Measurements from ENCODE around the gene TTC9B.

TTC9B gene

GRCh38 chr19:40217934-40218890 is at the start of gene TTC9B:
Gene TTC9B (minus strand): TSS chr19:40218384. CDS start chr19:40218381, 3 bp downstream.
- DNase-seq, result no peak

DNA sequence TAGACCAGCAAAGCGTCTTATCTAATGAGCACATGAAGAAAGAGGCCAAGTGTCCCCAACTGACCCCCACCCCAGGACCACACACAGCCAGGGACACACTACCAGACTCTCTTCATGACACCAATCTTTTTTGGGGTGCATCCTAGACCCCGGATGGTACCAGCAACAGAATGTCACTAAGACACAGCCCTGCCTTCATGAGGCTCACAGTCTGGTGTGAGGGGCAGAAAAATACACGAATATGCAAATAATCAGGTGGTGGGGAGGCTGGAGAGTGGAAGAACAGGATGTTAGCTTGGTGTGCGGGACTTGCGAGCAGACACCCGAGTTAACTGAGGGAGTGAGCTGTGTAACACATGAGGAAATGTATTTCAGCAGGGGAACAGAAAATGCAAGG is 49.4 kb upstream of the TTC9B start:
- DNase-seq, result no peak

DNA sequence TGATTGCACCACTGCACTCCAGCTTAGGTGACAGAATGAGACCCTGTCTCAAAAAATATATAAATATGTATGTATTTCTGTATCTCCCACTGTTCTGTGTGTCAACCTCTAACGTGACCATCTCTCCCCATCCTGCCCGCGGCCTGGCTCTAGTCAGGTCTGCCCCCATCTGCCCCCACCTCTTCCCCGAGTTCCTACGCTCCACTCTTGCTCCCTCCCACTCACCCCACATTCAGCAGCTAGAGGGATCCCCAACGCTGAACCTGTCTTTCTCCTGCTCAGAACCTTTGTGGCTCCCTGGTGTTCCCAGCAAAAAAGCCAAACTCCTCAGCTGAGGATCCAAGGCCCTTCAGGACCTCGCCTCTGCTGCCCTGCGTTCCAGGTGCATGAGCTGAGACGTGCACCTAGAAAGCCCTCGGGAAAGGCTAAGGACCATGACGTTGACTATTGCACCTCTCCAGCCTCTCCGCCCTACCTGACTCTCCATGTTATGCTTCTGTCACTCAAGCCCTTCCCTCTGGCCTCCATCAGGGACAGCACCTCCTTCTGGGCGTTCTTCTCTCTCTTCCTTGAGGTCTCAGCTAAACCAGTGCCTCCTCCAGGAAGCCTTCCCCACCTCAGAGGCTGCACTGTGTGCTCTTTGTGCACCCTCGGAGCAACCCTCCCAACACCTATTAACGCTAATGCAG is 48.9 kb upstream of the TTC9B start:
- DNase-seq, result no peak

- no peak for DNase-seq
Measured at GRCh38 chr19:40266119-40266518, 47.9 kb upstream of the TTC9B start.

DNA sequence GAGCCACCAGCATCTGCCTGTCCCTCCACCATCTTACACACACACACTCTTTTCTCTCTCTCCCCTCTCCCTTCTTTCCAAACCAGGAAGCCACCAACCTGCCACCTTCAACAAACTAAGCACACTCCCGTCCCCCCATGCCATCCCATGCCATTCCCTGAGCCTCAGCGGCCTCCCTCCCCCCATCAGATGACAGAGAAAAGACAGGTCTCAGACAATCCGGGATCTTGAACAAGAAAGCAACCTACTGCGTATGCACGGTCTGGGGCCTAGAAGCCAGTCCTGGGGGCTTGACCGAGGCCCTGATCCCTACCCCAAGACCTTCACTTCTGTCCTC is 47.5 kb upstream of the TTC9B start:
- no peak for DNase-seq

DNA sequence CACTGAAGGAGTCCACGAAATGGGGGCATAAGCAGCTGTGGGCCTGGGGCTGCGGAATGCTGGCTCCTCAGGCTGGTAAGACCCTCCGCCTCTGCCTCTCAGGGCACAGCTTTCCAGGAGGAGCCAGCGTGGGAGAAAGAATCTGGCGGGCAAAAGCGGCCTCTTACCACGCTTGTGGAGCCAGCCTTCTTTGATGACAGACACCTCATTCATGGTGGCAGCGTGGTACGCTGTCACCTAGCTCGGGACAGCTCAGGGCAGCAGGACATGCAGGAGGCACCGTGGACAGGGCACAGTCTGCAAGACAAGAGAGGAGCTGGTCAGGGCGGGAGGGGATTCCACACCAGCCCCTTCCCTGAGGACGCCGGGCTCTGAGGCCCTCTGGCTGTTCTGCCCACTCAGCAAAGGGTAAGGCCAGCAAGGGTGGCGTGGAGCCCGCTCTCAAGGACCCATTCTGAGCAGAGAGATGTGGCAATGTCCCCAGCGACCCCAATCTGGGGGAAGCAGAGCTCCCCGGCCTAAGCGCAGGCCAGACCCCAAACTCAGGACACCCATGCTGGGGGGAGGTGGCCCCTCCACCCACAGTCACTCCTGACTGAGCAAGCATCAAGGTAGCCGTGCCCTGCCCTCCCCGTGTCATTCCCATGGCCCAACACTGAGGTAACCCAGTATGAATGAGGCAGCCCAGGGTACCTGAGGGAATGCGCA is 47.0 kb upstream of the TTC9B start:
- DNase-seq, result no peak

DNA sequence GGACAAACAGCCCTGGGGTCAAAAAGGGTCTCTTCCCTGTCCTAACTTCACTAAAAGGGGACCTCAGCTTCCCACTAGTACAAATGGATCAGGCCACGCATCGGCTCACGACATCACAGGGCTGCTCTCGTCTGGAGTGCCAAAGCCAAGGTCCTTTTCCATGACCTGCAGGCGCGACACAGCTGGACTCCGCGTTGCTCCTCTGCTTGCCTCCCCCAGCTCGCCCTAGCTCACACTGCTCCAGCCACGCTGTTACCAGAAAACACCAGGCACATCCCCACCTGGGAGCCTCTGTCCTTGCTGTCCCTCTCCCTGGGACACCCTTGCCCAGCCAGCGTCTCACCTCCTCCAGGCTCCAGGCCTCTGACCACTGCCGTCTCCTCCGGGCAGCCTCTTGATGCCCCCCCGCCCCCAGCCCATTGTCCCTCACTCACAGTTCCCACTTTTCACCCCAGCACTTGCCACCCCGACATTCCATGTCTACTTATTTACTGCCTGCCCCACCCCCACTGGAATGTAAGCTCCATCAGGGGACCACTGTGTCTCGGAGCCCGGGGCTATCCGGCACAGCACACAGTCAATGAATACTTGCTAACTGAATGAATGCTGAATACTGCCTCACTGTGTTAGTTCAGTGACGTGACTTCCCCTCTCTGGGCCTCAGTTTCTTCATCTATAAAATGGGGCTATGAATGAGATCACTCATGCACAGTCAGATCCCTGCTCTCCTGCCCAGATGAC is 46.3 kb upstream of the TTC9B start:
- no peak for DNase-seq

DNA sequence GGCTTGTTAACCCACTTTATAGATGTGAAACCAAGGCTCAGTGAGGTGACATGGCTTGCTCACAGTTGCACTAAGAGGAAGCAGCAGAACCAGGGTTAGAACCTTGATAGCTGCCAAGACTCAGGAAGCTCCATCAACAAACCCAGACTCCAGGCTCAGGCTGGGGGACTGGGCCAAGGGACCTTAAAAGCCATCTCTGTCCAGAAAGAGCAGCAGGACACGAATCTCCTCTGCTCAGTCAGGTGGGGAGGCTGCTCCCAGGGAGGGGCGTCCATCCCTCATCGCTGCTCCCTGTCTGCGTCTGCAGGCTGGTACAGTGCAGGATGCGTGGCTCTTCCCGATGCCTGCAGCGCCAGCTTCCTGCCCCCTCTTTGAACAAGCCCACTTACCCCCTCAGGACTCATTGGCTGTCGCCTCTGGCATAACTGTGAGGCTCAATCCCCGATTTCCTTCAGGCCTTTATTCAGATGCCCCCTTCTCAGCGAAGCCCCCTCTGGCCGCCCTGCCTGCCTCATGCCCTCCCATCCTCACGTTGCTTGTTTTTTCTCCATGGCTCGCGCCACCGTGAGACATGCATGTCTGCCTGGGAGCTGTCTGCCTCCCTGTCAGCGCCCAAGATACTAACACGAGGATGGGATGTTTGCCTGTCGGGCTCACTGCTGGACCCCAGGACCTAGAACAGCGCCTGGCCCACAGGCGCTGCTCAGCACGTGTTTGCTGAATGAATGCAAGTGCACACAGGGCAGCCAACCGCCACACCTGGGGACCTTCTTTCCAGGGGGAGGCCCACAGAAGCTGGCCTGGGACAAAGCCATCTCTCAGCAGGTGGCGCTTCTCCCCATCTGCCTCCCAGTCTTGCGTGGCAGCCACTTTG is 45.5 kb upstream of the TTC9B start:
- DNase-seq, result no peak

DNA sequence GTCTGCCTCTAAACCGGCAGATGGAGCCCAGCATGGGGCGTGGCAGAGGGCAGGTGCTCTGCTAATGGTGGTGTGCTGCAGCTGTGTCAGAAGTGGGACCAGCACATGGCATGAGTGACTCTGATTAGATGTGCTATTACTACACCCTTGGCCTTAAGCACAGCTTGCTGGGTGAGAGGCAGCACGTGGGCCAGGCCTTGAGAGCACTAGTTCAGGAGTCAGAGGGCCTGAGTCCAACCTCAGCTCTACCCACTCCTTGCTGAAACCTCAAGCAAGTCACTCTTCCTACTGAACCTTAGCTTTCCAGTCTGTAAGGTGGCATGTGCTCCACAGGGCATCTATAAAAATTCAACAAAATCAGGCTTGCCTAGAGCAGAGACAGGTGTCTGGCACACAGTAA is 44.2 kb upstream of the TTC9B start:
- no peak for DNase-seq

GRCh38 chr19:40261631-40262030 is 43.4 kb upstream of the TTC9B start:
- no peak for DNase-seq

- DNase-seq, result no peak
Measured at GRCh38 chr19:40257096-40257517, 38.9 kb upstream of the TTC9B start.

DNA sequence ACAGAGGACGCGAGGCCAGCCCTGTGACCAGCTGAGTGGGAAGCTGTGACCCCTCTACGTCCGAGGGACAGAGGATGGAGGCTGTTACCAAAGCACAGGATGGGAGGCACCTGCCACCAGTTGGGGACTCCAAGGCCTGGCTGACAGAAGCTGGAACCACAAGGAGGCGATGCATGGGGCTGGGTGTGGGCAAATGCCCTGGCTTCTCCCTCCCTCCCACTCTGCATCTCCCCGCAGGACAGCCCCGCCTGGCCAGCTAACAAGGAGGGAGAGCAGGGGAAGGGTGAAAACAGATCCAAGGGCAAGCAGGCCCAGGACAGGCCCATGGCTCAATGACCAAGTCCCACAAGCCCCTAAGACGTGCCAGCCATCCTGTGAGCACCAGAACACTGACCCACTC is 38.3 kb upstream of the TTC9B start:
- no peak for DNase-seq

GRCh38 chr19:40255619-40256166 is 37.5 kb upstream of the TTC9B start:
- no peak for DNase-seq

DNA sequence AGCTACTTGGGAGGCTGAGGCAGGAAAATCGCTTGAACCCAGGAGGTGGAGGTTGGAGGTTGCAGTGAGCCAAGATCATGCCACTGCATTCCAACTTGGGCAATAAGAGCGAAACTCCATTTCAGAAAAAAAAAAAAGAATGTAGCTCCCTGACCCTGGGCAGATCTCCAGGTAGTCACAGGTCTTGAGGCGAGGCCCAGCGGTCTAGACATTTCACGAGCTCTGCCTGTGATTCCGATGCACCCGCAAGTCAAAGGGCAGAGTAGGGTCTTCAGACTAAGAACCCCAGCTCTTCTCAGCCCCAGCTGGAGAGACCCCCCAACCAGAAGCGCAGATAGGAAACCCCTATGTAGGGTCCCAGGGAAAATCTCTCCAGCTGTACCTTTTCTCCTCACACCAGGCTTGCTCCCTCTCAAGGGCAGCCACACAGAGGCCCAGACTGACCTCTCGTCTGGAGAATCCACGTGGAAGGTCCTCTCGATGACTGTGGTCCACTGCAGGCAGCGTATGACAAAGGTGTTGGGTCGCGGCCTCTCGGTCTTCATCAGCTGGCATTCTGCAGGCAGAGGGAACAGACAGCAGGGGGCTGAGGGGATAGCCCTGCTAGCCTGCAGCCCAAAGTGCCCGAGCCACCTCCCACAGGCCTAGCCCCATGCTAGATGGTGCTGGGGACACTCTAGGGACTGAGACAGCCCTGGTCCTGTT is 36.7 kb upstream of the TTC9B start:
- no peak for DNase-seq

DNA sequence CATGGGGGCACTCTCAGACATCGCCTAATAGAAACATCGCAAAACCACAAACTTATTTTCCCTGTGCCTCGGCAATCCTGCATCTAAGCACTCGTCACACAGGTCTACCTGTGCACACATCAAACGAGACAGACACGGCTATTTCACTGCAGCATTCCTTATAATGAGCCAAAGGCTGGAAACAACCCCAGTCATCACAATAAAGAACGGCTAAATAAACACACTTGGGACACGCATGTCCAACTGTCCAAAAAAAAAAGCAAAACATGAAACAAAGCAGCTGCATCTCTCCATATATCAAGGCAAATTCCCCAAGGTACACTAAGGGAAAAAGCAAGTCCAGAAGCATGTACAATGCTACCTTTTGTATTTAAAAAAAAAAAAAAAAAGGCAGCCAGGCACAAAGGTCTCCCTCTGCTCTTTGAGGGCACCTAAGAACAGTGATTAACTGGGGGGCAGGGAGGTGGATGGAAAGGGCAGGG is 35.5 kb upstream of the TTC9B start:
- DNase-seq, result no peak

GRCh38 chr19:40252395-40252794 is 34.2 kb upstream of the TTC9B start:
- DNase-seq, result no peak

DNA sequence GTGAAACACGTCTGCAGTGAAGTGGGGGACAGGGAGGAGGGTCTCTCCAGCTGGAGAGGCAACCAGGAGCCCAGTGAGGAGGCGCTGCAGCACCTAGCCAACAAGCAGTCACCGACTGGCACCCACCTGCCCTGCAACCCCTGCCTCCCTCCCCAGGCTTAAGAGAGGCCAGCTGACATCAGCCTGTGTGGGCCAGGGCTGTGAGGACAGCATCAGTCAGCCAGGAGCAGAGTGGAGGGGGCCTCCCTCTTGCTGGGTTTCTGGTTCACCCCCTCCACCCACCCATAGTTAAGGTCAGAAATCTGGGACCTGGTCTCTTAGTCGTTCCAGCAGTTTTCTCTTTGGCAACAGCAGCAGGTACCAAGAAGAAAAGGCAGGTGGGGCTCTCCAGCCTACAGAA is 33.8 kb upstream of the TTC9B start:
- DNase-seq, result no peak

- no peak for DNase-seq
Measured at GRCh38 chr19:40251244-40251643, 33.1 kb upstream of the TTC9B start.

- no peak for DNase-seq
Measured at GRCh38 chr19:40249781-40250180, 31.6 kb upstream of the TTC9B start.

DNA sequence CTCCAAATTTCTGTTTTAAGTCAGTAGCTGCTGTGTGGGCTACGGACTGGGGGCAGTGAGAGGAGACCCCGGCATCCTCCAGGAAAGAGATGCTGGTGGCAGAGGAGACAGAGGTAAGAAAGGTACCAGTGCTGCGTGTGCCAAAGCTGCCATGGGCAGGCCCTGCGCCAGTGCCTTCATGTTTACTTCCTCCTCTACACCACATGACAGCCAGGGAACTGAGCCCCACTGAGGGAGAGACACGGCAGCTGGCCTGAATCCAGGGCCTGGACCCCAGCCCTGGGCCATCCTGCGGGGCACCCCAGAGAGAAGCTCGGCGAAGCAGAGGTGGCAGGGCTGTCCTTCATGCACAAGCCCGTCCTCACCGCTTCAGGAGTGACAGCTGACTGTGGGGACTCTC is 31.0 kb upstream of the TTC9B start:
- DNase-seq, result no peak

DNA sequence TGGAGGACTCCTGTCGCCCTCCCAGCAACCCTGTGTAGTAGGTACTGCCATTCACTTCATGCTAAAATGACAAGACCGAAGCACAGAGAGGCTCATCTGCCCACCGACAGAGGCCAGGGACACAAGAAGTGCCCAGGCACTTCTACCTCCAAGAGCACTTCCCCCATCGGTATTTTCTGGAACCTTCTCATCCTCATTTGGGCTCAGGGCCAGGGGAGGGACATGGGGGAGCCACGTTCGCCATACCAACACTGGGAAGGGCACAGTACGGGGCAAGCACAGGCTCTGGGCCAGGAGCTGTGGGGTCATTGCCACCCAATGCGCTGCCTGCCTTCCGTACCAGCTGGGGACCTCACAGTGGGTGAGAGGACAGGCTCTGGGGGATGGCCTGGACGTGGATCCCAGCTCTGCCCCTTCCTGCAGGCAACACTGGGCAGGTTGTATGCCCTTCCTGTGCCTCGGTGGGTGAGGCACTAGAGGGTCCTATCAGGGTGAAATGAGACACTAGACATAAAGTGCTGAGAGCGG is 29.6 kb upstream of the TTC9B start:
- no peak for DNase-seq

Measured in KG1 (cell line).